Aorta (tissue), 5 donors: ENCODE results near the gene RIN2. TPM values are rescaled to one million over a fixed set of nuclear protein-coding genes. Genes with fewer than 3 reads are reported as not detected.
A peak's percentile ranks its signal among the peaks of the same experiment; 100 is the strongest.
"Not testable (repeated sequence)": the region's sequence is repeated elsewhere in the genome, so short reads cannot be mapped to it uniquely, and the experiment has no call there.

Experiments used
- ATAC-seq: fragments of 200-7000 bp; cut with Tn5 transposase; one replicate; pipeline ENCODE4 v1.9.1; 2022; ENCODE audit warnings: moderate library complexity; ENCODE audit not compliant: low FRiP score
- DNase-seq, 2 donors: peaks; one replicate each; pipeline ENCODE4 v3.0.0-alpha.2; 2020
- H3K27ac ChIP-seq, 2 donors: one replicate each; pipeline ENCODE4 v1.5.1; 2013; ENCODE audit warnings: low read length in 2 of 2, mild to moderate bottlenecking in 2 of 2, moderate library complexity in 2 of 2, control low read depth in 1 of 2, inconsistent platforms in 1 of 2, low read depth in 1 of 2
- H3K27me3 ChIP-seq, 2 donors: one replicate each; pipeline ENCODE4 v1.6.1; 2013; ENCODE audit warnings: control low read depth in 1 of 2, low read length in 1 of 2, mild to moderate bottlenecking in 1 of 2, moderate library complexity in 1 of 2; ENCODE audit not compliant: insufficient read depth in 2 of 2, control insufficient read depth in 1 of 2
- H3K36me3 ChIP-seq, 2 donors: one replicate each; pipeline ENCODE4 v1.6.1; 2013; ENCODE audit warnings: control low read depth in 1 of 2, low read length in 1 of 2, mild to moderate bottlenecking in 1 of 2; ENCODE audit not compliant: insufficient read depth in 2 of 2, control insufficient read depth in 1 of 2
- H3K4me1 ChIP-seq, 2 donors: one replicate each; pipeline ENCODE4 v1.6.1; 2013; ENCODE audit warnings: low read length in 2 of 2, control low read depth in 1 of 2, mild to moderate bottlenecking in 1 of 2, moderate library complexity in 1 of 2; ENCODE audit not compliant: insufficient read depth in 2 of 2, control insufficient read depth in 1 of 2
- H3K4me3 ChIP-seq, 2 donors: one replicate each; pipeline ENCODE4 v1.5.1; 2013; ENCODE audit warnings: low read length in 2 of 2, control low read depth in 1 of 2, mild to moderate bottlenecking in 1 of 2
- H3K9me3 ChIP-seq: one replicate; pipeline ENCODE4 v1.6.1; 2013; ENCODE audit warnings: mild to moderate bottlenecking, low read length; ENCODE audit not compliant: control insufficient read depth
- WGBS, 2 donors: extraction: QIAGEN DNeasy Blood & Tissue Kit; methylation state at CpG; one replicate each; pipeline ENCODE4 v1.1.7; 2013; 5-methylcytosine and 5-hydroxymethylcytosine counted together
- intact Hi-C, 2 donors: fragments of 100-400 bp; cut with DNase I; formaldehyde crosslinking; loops; one replicate each; pipeline versions ENCODE4 v1.14.2 to v1.15.0; 2022
- polyA plus RNA-seq, 2 donors: library from polyadenylated mRNA; stranded (reverse); fragments of 200-250 nt; gene quantifications; one replicate each; pipeline ENCODE4 v1.2.3, GENCODE V29; 2013
- total RNA-seq, 2 donors: library from RNA; stranded (reverse); fragmentation: NEBNext Ultra II Directional; extraction: Animal tissue kit (Norgen Biotek cat#: 25700); gene quantifications; one replicate each; pipeline ENCODE4 v1.2.1, GENCODE V29; 2021
- donor health status: healthy with polysubstance abuse.
- donor health status: Bipolar disorder and iron deficiency.
- donor health status: DM: no; HTN: no; CAD: no.
- donor health status: DM: no; HTN: no; CAD: no.
- donor health status: DM: yes; HTN: yes; CAD: no.

The RIN2 gene
- total and polyA plus RNA-seq, 4 donors, result 17.0 to 128 (median 45.8) TPM

GRCh38 chr20:19791887-19792286 lies 33.8 kb downstream of the RIN2 start:
- Histone ChIP-seq H3K27ac (no peak overlapping the region), H3K4me3 (no peak overlapping the region), H3K36me3 (peaks cover 0 to 2% of the 10 kb centered on the region in 2 donors), H3K4me1 (no peaks in the 10 kb centered on the region), H3K9me3 (no peaks in the 10 kb centered on the region), H3K27me3 (no peaks in the 10 kb centered on the region)
- intact Hi-C loops, result no loop called here
- ATAC-seq, result no peak
- no peak for DNase-seq
- WGBS, 2 donors, result 99 to 100% methylated on average over 2 of the region's 2 CpGs

GRCh38 chr20:19793716-19794115 lies 35.7 kb downstream of the RIN2 start:
- ATAC-seq (no peak), DNase-seq (no peak)
- no peaks in the 10 kb centered on the region for H3K4me1 ChIP-seq
- 97 to 98% methylated on average over 2 of the region's 2 CpGs for WGBS, 2 donors
- H3K27ac ChIP-seq, result no peak overlapping the region
- H3K36me3 ChIP-seq, result peaks cover 0 to 2% of the 10 kb centered on the region in 2 donors
- H3K27me3 ChIP-seq, result no peaks in the 10 kb centered on the region
- no peak overlapping the region for H3K4me3 ChIP-seq
- H3K9me3 ChIP-seq, result no peaks in the 10 kb centered on the region
- intact Hi-C loops, result no loop called here

GRCh38 chr20:19794941-19795340 lies 36.9 kb downstream of the RIN2 start:
- no peaks in the 10 kb centered on the region for H3K27me3 ChIP-seq
- intact Hi-C loops, result no loop called here
- ATAC-seq (no peak), DNase-seq (no peak)
- no peak overlapping the region for H3K4me3 ChIP-seq
- H3K4me1 ChIP-seq, result no peaks in the 10 kb centered on the region
- peaks cover 2 to 3% of the 10 kb centered on the region in 2 donors for H3K36me3 ChIP-seq
- WGBS, 2 donors, result 86 to 89% methylated on average over 5 of the region's 5 CpGs
- no peak overlapping the region for H3K27ac ChIP-seq
- no peaks in the 10 kb centered on the region for H3K9me3 ChIP-seq

- intact Hi-C loops, result no loop called here
- no peaks in the 10 kb centered on the region for H3K27me3 ChIP-seq
- H3K4me3 ChIP-seq, result no peak overlapping the region
- 93% methylated on average over 5 of the region's 5 CpGs for WGBS, 2 donors
- H3K4me1 ChIP-seq, result no peaks in the 10 kb centered on the region
- no peaks in the 10 kb centered on the region for H3K9me3 ChIP-seq
- ATAC-seq (no peak), DNase-seq (no peak)
- no peak overlapping the region for H3K27ac ChIP-seq
- peaks cover 3 to 4% of the 10 kb centered on the region in 2 donors for H3K36me3 ChIP-seq
Observed at GRCh38 chr20:19799325-19799724, 41.3 kb downstream of the RIN2 start.

GRCh38 chr20:19802099-19802491 lies 44.0 kb downstream of the RIN2 start:
- Histone ChIP-seq H3K27ac (no peak overlapping the region), H3K36me3 (peaks cover 3 to 4% of the 10 kb centered on the region in 2 donors), H3K4me3 (no peak overlapping the region), H3K4me1 (no peaks in the 10 kb centered on the region), H3K9me3 (no peaks in the 10 kb centered on the region), H3K27me3 (no peaks in the 10 kb centered on the region)
- intact Hi-C loops, result no loop called here
- no peak for DNase-seq
- WGBS, 2 donors, result 97 to 98% methylated on average over 6 of the region's 6 CpGs
- no peak for ATAC-seq

- Histone ChIP-seq H3K9me3 (no peaks in the 10 kb centered on the region), H3K4me1 (no peaks in the 10 kb centered on the region), H3K27ac (no peak overlapping the region), H3K27me3 (no peaks in the 10 kb centered on the region), H3K36me3 (peaks cover 3 to 4% of the 10 kb centered on the region in 2 donors), H3K4me3 (no peak overlapping the region)
- WGBS, 2 donors, result 92 to 98% methylated on average over 4 of the region's 4 CpGs
- DNase-seq (no peak), ATAC-seq (peak; percentile 33)
- intact Hi-C loops, result no loop called here
Observed at GRCh38 chr20:19802492-19803158, 44.6 kb downstream of the RIN2 start.

GRCh38 chr20:19806276-19806675 lies 48.2 kb downstream of the RIN2 start:
- 88 to 89% methylated on average over 7 of the region's 7 CpGs for WGBS, 2 donors
- H3K9me3 ChIP-seq, intact Hi-C loops, DNase-seq, H3K27ac ChIP-seq, H3K4me1 ChIP-seq, H3K4me3 ChIP-seq, H3K27me3 ChIP-seq, H3K36me3 ChIP-seq, ATAC-seq: not testable (repeated sequence)

- DNase-seq (no peak), ATAC-seq (peak; percentile 16)
- peak overlapping the region in 1 of 2 donors; percentile 54 for H3K27ac ChIP-seq
- 23 to 35% methylated on average over 4 of the region's 4 CpGs for WGBS, 2 donors
- H3K4me3 ChIP-seq, result no peak overlapping the region
- H3K4me1 ChIP-seq, result no peaks in the 10 kb centered on the region
- H3K27me3 ChIP-seq, result no peaks in the 10 kb centered on the region
- H3K9me3 ChIP-seq, result no peaks in the 10 kb centered on the region
- H3K36me3 ChIP-seq, result no peaks in the 10 kb centered on the region
- intact Hi-C loops, result no loop called here
Observed at GRCh38 chr20:19806806-19807190, 48.7 kb downstream of the RIN2 start.

GRCh38 chr20:19807191-19807945 lies 49.3 kb downstream of the RIN2 start:
- H3K27ac ChIP-seq, result no peak overlapping the region
- DNase-seq, result no peak

More at GRCh38 chr20:19807191-19807945, 49.3 kb downstream of the RIN2 start:
- no peaks in the 10 kb centered on the region for H3K27me3 ChIP-seq
- no peaks in the 10 kb centered on the region for H3K4me1 ChIP-seq
- ATAC-seq, result peak; percentile 62
- H3K9me3 ChIP-seq, result no peaks in the 10 kb centered on the region
- no peak overlapping the region for H3K4me3 ChIP-seq
- H3K36me3 ChIP-seq, result no peaks in the 10 kb centered on the region
- intact Hi-C loops, result no loop called here
